MM.1S (cell line): ENCODE data around the gene OXER1.

ENCODE experiments used
- EZH2 ChIP-seq: fragments of 300-600 bp; sonication (generic); optimal IDR thresholded peaks from 2 replicates; pipeline ENCODE3; 2017; ENCODE audit warnings: low read depth, mild to moderate bottlenecking, antibody characterized with exemption, low read length, mixed read lengths
- EZH2phosphoT487 ChIP-seq: fragments of 300-600 bp; sonication (generic); IDR thresholded peaks from 2 replicates; pipeline ENCODE4 v1.6.1; 2018; ENCODE audit warnings: antibody characterized with exemption, low read length
- TF ChIP-seq, protein P1 (sequence below): fragments of 300-600 bp; sonication (generic); IDR thresholded peaks from 2 replicates; pipeline ENCODE4 v1.5.1; 2016; ENCODE audit warnings: antibody characterized with exemption, low read length, mixed read lengths

DNA sequence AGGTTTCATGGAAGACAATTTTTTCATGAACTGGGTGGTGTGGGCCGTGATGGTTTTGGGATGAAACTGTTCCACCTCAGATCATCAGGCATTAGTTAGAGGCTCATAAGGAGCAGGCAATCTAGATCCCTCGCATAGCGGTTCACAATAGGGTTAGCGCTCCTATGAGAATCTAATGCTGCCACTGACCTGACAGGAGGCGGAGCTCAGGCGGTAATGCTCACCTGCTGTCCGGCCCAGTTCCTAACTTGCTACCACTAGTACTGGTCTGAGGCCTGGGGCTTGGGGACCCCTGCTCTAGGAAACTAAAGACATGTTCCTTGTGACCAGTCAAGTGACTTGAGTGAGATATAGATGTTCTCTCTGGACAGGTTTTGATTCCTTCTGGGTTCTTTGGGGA lies 49.2 kb downstream of the OXER1 start:
- TF ChIP-seq EZH2phosphoT487 (no peak), EZH2 (no peak)
- TF ChIP-seq, protein P1, sequence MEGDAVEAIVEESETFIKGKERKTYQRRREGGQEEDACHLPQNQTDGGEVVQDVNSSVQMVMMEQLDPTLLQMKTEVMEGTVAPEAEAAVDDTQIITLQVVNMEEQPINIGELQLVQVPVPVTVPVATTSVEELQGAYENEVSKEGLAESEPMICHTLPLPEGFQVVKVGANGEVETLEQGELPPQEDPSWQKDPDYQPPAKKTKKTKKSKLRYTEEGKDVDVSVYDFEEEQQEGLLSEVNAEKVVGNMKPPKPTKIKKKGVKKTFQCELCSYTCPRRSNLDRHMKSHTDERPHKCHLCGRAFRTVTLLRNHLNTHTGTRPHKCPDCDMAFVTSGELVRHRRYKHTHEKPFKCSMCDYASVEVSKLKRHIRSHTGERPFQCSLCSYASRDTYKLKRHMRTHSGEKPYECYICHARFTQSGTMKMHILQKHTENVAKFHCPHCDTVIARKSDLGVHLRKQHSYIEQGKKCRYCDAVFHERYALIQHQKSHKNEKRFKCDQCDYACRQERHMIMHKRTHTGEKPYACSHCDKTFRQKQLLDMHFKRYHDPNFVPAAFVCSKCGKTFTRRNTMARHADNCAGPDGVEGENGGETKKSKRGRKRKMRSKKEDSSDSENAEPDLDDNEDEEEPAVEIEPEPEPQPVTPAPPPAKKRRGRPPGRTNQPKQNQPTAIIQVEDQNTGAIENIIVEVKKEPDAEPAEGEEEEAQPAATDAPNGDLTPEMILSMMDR, result no peak
